Spleen (tissue), 11 donors: Measurements from ENCODE around the gene CCNF. TPM values are rescaled to one million over a fixed set of nuclear protein-coding genes. Genes with fewer than 3 reads are reported as not detected.

Source experiments
- DNase-seq: peaks from one replicate; pipeline ENCODE4 v3.0.0-alpha.2; 2020
- H3K27ac ChIP-seq, 8 donors: fragments of 200-600 bp; sonication (generic) in 7 of 8; 1 replicate in 4 of 8; 2 replicates in 4 of 8; pipeline versions ENCODE4 v1.5.0 to v1.8.0; 2016 to 2021; ENCODE audit warnings: inconsistent platforms in 4 of 8, mild to moderate bottlenecking in 4 of 8, moderate library complexity in 1 of 8
- H3K27me3 ChIP-seq, 7 donors: fragments of 200-600 bp; sonication (generic) in 6 of 7; replicated peaks in 1 of 7; 1 replicate in 4 of 7; 2 replicates in 3 of 7; pipeline versions ENCODE4 v1.5.0 to v1.8.0; 2016 to 2021; ENCODE audit warnings: inconsistent platforms in 3 of 7, mild to moderate bottlenecking in 1 of 7
- H3K36me3 ChIP-seq, 6 donors: fragments of 200-600 bp; sonication (generic) in 5 of 6; 1 replicate in 4 of 6; 2 replicates in 2 of 6; pipeline versions ENCODE4 v1.5.0 to v1.8.0; 2016 to 2021; ENCODE audit warnings: inconsistent platforms in 2 of 6
- H3K4me1 ChIP-seq, 6 donors: fragments of 200-600 bp; sonication (generic) in 5 of 6; 1 replicate in 3 of 6; 2 replicates in 3 of 6; pipeline versions ENCODE4 v1.5.0 to v1.8.0; 2016 to 2021; ENCODE audit warnings: inconsistent platforms in 3 of 6
- H3K4me3 ChIP-seq, 8 donors: fragments of 200-600 bp; sonication (generic) in 7 of 8; 1 replicate in 4 of 8; 2 replicates in 4 of 8; pipeline versions ENCODE4 v1.5.0 to v1.8.0; 2016 to 2021; ENCODE audit warnings: inconsistent platforms in 4 of 8, mild to moderate bottlenecking in 4 of 8, moderate library complexity in 2 of 8
- H3K9me3 ChIP-seq, 8 donors: fragments of 200-600 bp; sonication (generic) in 7 of 8; 1 replicate in 4 of 8; 2 replicates in 4 of 8; pipeline versions ENCODE4 v1.5.0 to v1.8.0; 2016 to 2021; ENCODE audit warnings: inconsistent platforms in 4 of 8
- POLR2A ChIP-seq, 3 donors: fragments of 450-650 bp; IDR thresholded peaks; one replicate each; pipeline ENCODE4 v1.5.1; 2017; ENCODE audit warnings: antibody characterized with exemption in 3 of 3, mild to moderate bottlenecking in 1 of 3
- POLR2AphosphoS5 ChIP-seq, 3 donors: sonication (generic); formaldehyde crosslinking; IDR thresholded peaks; one replicate each; pipeline ENCODE4 v1.5.1; 2017; ENCODE audit warnings: antibody characterized with exemption in 3 of 3
- WGBS, 5 donors: extraction: QIAGEN DNeasy Blood & Tissue Kit in 3 of 5; methylation state at CpG; one replicate each; pipeline versions ENCODE4 v1.1.5 to v1.1.7; 2013 to 2018; 5-methylcytosine and 5-hydroxymethylcytosine counted together
- intact Hi-C: fragments of 100-400 bp; cut with DNase I; formaldehyde crosslinking; loops from one replicate; pipeline ENCODE4 v1.15.0; 2023; ENCODE audit warnings: low total_unique reads
- polyA plus RNA-seq, 3 donors: library from polyadenylated mRNA; stranded (reverse); fragments of 200-250 nt; gene quantifications; one replicate each; pipeline ENCODE4 v1.2.1, GENCODE V29; 2013
- total RNA-seq, 7 donors: library from RNA; depleted of rRNA in 3 of 7; stranded (reverse); fragments of >200 nt in 3 of 7; fragmentation: NEBNext Ultra II Directional in 4 of 7; extraction: Animal tissue kit (Norgen Biotek cat#: 25700) in 4 of 7; gene quantifications; one replicate each; pipeline versions ENCODE4 v1.1.0 to v1.2.1, GENCODE V29; 2016 to 2021
- TF ChIP-seq, protein P1 (sequence below), 11 experiments: fragments of 200-600 bp in 7 of 11; fragments of 450-650 bp in 4 of 11; sonication (generic) in 4 of 11; IDR thresholded peaks in 8 of 11; conservative IDR thresholded peaks in 3 of 11; 1 replicate in 7 of 11; 2 replicates in 4 of 11; pipeline versions ENCODE4 v1.4.0 to v1.8.0; 2016 to 2021; ENCODE audit warnings: antibody characterized with exemption in 11 of 11, inconsistent platforms in 4 of 11, mild to moderate bottlenecking in 1 of 11
- donor health status: healthy with polysubstance abuse.
- donor health status: DM: no; HTN: no; CAD: no; lungs with moderate emphysema.
- donor health status: DM: no; HTN: no; CAD: no.
- donor health status: Bipolar disorder and iron deficiency.
- donor health status: healthy.
- donor health status: DM: no; HTN: no; CAD: no.
- donor health status: DM: yes; HTN: yes; CAD: no.

CCNF gene
- total and polyA plus RNA-seq, 10 donors, result 1.5 to 11.1 (median 4.7) TPM

DNA sequence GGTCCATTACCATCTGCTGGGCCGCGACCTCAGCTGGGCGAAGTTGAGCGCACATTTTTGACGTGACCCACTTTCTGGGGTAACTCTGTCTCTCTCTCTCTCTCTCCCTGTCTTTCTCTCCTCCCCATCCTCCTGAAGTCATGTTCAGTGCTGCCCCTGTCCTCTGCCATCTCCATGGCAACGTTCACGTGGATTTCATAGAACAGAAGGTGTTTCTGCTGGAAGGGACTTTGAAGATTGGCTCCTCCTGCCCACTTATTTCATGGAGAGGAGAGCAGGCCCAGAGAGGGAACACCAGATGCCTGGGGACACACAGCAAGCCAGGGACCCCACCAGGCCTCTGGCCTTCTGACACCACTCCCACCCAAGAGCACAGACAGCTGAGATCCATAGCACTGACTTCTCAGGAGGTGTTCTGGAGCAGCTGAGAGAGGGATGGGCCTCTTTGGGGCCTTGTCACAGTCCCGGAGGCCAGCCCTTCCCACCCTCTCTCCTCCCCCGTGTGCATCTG, 4.2 kb upstream of the CCNF start:
- Histone ChIP-seq H3K27ac (no peak overlapping the region), H3K4me3 (no peak overlapping the region), H3K4me1 (peaks cover 3 to 25% (median 19%) of the 10 kb centered on the region in 6 donors), H3K36me3 (no peaks in the 10 kb centered on the region), H3K27me3 (no peaks in the 10 kb centered on the region), H3K9me3 (no peaks in the 10 kb centered on the region)
- no peak for DNase-seq
- 87 to 90% (median 89%) methylated on average over 8 to 9 of the region's 9 CpGs for WGBS, 5 donors
- intact Hi-C loops, result no loop called here
- TF ChIP-seq POLR2AphosphoS5 (IDR thresholded peaks at IDR 0.05) (no peak), POLR2A (IDR thresholded peaks at IDR 0.05) (no peak)
- TF ChIP-seq, protein P1, sequence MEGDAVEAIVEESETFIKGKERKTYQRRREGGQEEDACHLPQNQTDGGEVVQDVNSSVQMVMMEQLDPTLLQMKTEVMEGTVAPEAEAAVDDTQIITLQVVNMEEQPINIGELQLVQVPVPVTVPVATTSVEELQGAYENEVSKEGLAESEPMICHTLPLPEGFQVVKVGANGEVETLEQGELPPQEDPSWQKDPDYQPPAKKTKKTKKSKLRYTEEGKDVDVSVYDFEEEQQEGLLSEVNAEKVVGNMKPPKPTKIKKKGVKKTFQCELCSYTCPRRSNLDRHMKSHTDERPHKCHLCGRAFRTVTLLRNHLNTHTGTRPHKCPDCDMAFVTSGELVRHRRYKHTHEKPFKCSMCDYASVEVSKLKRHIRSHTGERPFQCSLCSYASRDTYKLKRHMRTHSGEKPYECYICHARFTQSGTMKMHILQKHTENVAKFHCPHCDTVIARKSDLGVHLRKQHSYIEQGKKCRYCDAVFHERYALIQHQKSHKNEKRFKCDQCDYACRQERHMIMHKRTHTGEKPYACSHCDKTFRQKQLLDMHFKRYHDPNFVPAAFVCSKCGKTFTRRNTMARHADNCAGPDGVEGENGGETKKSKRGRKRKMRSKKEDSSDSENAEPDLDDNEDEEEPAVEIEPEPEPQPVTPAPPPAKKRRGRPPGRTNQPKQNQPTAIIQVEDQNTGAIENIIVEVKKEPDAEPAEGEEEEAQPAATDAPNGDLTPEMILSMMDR (IDR thresholded peaks at IDR 0.05 in 8 of 11, conservative IDR thresholded peaks at IDR 0.05 in 3 of 11), result no peak

DNA sequence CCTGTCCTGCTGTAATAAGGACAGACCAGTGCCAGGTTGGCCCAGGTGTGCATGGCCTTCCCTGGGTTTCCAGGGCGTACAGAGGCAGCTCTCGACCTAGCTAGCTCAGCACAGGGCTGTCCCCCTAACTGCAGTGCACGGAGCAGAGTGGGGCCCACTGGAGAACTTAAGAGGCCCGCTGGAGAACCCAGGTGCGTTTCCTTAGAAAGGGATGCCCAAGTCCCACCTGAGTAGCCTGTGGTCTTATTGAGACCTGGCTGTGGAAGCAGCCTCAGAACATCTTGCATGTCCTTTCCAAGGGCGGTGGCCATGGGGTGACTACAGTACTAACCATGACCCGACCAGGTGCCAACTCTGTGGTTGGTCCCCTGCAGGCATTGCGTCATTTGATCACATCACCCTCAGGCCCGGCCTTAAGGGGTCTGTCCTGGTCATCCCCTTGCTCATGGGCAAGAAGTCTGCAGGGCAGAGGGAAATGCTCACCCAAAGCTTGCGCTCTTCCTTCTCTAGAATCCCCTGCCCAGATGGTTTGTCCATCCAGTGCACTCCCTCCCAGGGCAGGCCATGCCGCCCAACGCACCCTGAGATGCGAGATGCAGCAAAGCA, 3.3 kb upstream of the CCNF start:
- WGBS, 5 donors, result 89 to 94% (median 92%) methylated on average over 12 to 13 of the region's 13 CpGs
- TF ChIP-seq, protein P1 (IDR thresholded peaks at IDR 0.05 in 8 of 11, conservative IDR thresholded peaks at IDR 0.05 in 3 of 11), result no peak
- TF ChIP-seq POLR2AphosphoS5 (IDR thresholded peaks at IDR 0.05), result no peak
- TF ChIP-seq POLR2A (IDR thresholded peaks at IDR 0.05), result no peak
- DNase-seq, result no peak
- Histone ChIP-seq H3K27ac (no peak overlapping the region), H3K9me3 (no peaks in the 10 kb centered on the region), H3K4me1 (peaks cover 7 to 34% (median 27%) of the 10 kb centered on the region in 6 donors), H3K27me3 (no peaks in the 10 kb centered on the region), H3K4me3 (no peak overlapping the region), H3K36me3 (no peaks in the 10 kb centered on the region)
- intact Hi-C loops, result no loop called here

DNA sequence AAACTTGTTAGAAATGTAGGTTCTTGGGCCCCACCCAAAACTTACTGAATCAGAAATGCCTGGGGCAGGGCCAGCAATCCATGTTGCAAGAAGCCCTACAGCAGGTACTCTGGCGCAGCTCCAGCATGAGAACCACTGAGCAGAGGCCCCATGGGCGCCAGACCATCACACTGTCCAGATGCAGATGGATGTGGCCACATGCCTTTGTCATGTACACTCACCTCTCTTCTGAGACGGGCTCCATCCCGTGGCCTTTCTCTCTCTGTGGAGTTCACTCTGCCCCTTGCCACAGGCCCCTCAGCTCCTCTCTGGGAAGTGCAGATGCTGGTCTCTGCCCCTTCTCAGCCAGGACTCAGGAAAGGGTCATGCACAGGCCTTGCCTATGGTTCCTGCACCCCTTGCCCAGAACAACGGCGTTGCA, 2.3 kb upstream of the CCNF start:
- Histone ChIP-seq H3K4me1 (peaks cover 7 to 39% (median 27%) of the 10 kb centered on the region in 6 donors), H3K27ac (no peak overlapping the region), H3K9me3 (no peaks in the 10 kb centered on the region), H3K27me3 (no peaks in the 10 kb centered on the region), H3K4me3 (no peak overlapping the region), H3K36me3 (peaks cover 0 to 9% (median under 1%) of the 10 kb centered on the region in 6 donors)
- intact Hi-C loops, result no loop called here
- TF ChIP-seq POLR2A (IDR thresholded peaks at IDR 0.05) (no peak), POLR2AphosphoS5 (IDR thresholded peaks at IDR 0.05) (no peak)
- TF ChIP-seq, protein P1 (IDR thresholded peaks at IDR 0.05 in 8 of 11, conservative IDR thresholded peaks at IDR 0.05 in 3 of 11), result no peak
- DNase-seq, result no peak
- WGBS, 5 donors, result 93 to 98% (median 95%) methylated on average over 6 of the region's 6 CpGs

DNA sequence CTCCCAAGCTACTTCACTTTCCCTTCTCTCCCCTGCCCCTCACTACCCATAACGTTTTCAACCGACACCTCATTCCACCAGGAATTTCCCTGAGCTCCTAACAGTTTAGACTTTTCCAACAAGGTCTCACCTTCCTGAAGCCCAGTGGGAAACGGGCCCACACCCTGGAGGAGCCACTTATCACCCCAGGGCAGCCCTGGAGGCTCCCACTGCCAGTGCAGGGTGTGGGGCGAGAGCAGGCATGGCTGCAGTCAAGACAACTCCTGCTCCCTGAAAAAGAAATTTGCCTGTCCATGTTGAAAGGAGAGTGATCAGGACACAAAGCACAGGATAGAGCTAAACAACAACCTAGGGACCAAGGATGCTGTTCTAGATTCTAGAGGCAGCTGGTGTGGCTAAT, 1.7 kb upstream of the CCNF start:
- Histone ChIP-seq H3K4me1 (peaks cover 7 to 39% (median 27%) of the 10 kb centered on the region in 6 donors), H3K27ac (no peak overlapping the region), H3K9me3 (no peaks in the 10 kb centered on the region), H3K27me3 (no peaks in the 10 kb centered on the region), H3K36me3 (peaks cover 0 to 14% (median 3%) of the 10 kb centered on the region in 6 donors), H3K4me3 (no peak overlapping the region)
- DNase-seq, result no peak
- TF ChIP-seq POLR2AphosphoS5 (IDR thresholded peaks at IDR 0.05), result no peak
- TF ChIP-seq, protein P1 (IDR thresholded peaks at IDR 0.05 in 8 of 11, conservative IDR thresholded peaks at IDR 0.05 in 3 of 11), result no peak
- no peak for TF ChIP-seq POLR2A (IDR thresholded peaks at IDR 0.05)
- WGBS, 5 donors, result 83 to 92% (median 87%) methylated on average over 4 of the region's 4 CpGs
- intact Hi-C loops, result no loop called here
